Ascending aorta (tissue), 2 donors: ENCODE data around the gene HMBS. TPM values are rescaled to one million over a fixed set of nuclear protein-coding genes. Genes with fewer than 3 reads are reported as not detected.
A peak's percentile ranks its signal among the peaks of the same experiment; 100 is the strongest.

Source experiments
- DNase-seq, 2 donors: peaks; one replicate each; pipeline ENCODE4 v3.0.0-alpha.2; 2019; ENCODE audit warnings: low spot score in 2 of 2
- H3K27ac ChIP-seq, 2 donors: fragments of 200-600 bp; sonication (generic); one replicate each; pipeline ENCODE4 v1.5.1; 2016 to 2017; ENCODE audit warnings: mild to moderate bottlenecking in 1 of 2
- H3K27me3 ChIP-seq: fragments of 200-600 bp; sonication (generic); one replicate; pipeline ENCODE4 v1.5.1; 2017
- H3K36me3 ChIP-seq, 2 donors: fragments of 200-600 bp; sonication (generic); one replicate each; pipeline ENCODE4 v1.5.1; 2016
- H3K4me1 ChIP-seq, 2 donors: fragments of 200-600 bp; sonication (generic); one replicate each; pipeline ENCODE4 v1.5.1; 2016 to 2017; ENCODE audit warnings: mild to moderate bottlenecking in 1 of 2
- H3K4me3 ChIP-seq, 2 donors: fragments of 200-600 bp; sonication (generic); one replicate each; pipeline ENCODE4 v1.5.1; 2016 to 2017; ENCODE audit warnings: mild to moderate bottlenecking in 1 of 2
- H3K9me3 ChIP-seq, 2 donors: fragments of 200-600 bp; sonication (generic); one replicate each; pipeline ENCODE4 v1.5.1; 2016
- CTCF ChIP-seq, 3 experiments: fragments of 200-600 bp in 2 of 3; fragments of 450-650 bp in 1 of 3; sonication (generic) in 2 of 3; IDR thresholded peaks; one replicate each; pipeline ENCODE4 v1.5.1; 2016 to 2019; ENCODE audit warnings: antibody characterized with exemption in 3 of 3, mild to moderate bottlenecking in 1 of 3, moderate library complexity in 1 of 3
- intact Hi-C: fragments of 100-400 bp; cut with DNase I; formaldehyde crosslinking; loops from one replicate; pipeline ENCODE4 v1.15.1; 2023
- total RNA-seq: library from RNA; depleted of rRNA; stranded (reverse); fragments of >200 nt; gene quantifications from one replicate; pipeline ENCODE4 v1.1.0, GENCODE V29; 2016

The HMBS gene
- total RNA-seq, 1 donor from 2014 or later, result 82.8 TPM

GRCh38 chr11:119067371-119068222, 17.1 kb upstream of the HMBS start, which contains the start of gene VPS11:
VPS11 (plus strand) TSS chr11:119067818; CDS start chr11:119067824, 6 bp downstream.
- no peak for TF ChIP-seq CTCF (IDR thresholded peaks at IDR 0.05)
- peaks cover 21 to 23% of the 10 kb centered on the region in 2 donors for H3K36me3 ChIP-seq
- no peaks in the 10 kb centered on the region for H3K9me3 ChIP-seq
- H3K27ac ChIP-seq, result peak within 1 kb of the TSS; percentile 89 to 91
- intact Hi-C loops, result loop anchor here (1.0 to 5.0 kb wide), 4 partner anchors 10 to 69 kb away; partner anchors contain the start of genes CENATAC, HINFP, HMBS and HYOU1
- no peaks in the 10 kb centered on the region for H3K27me3 ChIP-seq
- peak within 1 kb of the TSS; percentile 82 to 97 for H3K4me3 ChIP-seq
- peak; percentile 89 to 99 for DNase-seq
- H3K4me1 ChIP-seq, result peaks cover 10 to 28% of the 10 kb centered on the region in 2 donors

DNA sequence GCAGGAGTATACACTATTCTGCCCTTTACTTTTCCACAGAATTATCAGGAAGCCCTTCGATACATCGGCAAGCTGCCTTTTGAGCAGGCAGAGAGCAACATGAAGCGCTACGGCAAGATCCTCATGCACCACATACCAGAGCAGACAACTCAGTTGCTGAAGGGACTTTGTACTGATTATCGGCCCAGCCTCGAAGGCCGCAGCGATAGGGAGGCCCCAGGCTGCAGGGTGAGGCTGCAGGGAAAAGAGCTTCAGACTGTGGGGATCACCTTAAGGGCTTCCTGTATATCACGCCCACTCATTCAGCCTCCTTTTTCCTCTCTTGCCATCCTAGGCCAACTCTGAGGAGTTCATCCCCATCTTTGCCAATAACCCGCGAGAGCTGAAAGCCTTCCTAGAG, 6.8 kb upstream of the HMBS start:
- H3K27me3 ChIP-seq, result no peaks in the 10 kb centered on the region
- no peaks in the 10 kb centered on the region for H3K4me1 ChIP-seq
- no peak for TF ChIP-seq CTCF (IDR thresholded peaks at IDR 0.05)
- H3K4me3 ChIP-seq, result no peak overlapping the region
- DNase-seq, result no peak
- no peaks in the 10 kb centered on the region for H3K9me3 ChIP-seq
- H3K36me3 ChIP-seq, result peaks cover 83 to 97% of the 10 kb centered on the region in 2 donors
- intact Hi-C loops, result no loop called here
- H3K27ac ChIP-seq, result no peak overlapping the region

GRCh38 chr11:119078675-119079420, 5.8 kb upstream of the HMBS start:
- Histone ChIP-seq H3K9me3 (no peaks in the 10 kb centered on the region), H3K36me3 (peaks cover 73 to 87% of the 10 kb centered on the region in 2 donors), H3K27me3 (no peaks in the 10 kb centered on the region), H3K4me3 (no peak overlapping the region), H3K4me1 (no peaks in the 10 kb centered on the region), H3K27ac (no peak overlapping the region)
- intact Hi-C loops, result no loop called here
- no peak for TF ChIP-seq CTCF (IDR thresholded peaks at IDR 0.05)
- DNase-seq, result no peak

GRCh38 chr11:119081682-119082260, 2.9 kb upstream of the HMBS start:
- peaks cover 3 to 11% of the 10 kb centered on the region in 2 donors for H3K4me1 ChIP-seq
- TF ChIP-seq CTCF (IDR thresholded peaks at IDR 0.05), result no peak
- H3K9me3 ChIP-seq, result no peaks in the 10 kb centered on the region
- intact Hi-C loops, result loop anchor here (10.0 kb wide), 1 partner anchor 507 kb away; the partner anchor contains the start of gene ARCN1
- peaks cover 47 to 59% of the 10 kb centered on the region in 2 donors for H3K36me3 ChIP-seq
- DNase-seq, result no peak
- no peak overlapping the region for H3K27ac ChIP-seq
- H3K4me3 ChIP-seq, result no peak overlapping the region
- H3K27me3 ChIP-seq, result no peaks in the 10 kb centered on the region

GRCh38 chr11:119085437-119085847, 761 bp downstream of the HMBS start:
- DNase-seq, result no peak
- no peak for TF ChIP-seq CTCF (IDR thresholded peaks at IDR 0.05)
- H3K9me3 ChIP-seq, result no peaks in the 10 kb centered on the region
- H3K27me3 ChIP-seq, result no peaks in the 10 kb centered on the region
- H3K36me3 ChIP-seq, result peaks cover 11 to 22% of the 10 kb centered on the region in 2 donors
- intact Hi-C loops, result loop anchor here (1.0 to 10.0 kb wide), 4 partner anchors 17 to 511 kb away; partner anchors contain the start of genes ARCN1, HINFP and HYOU1
- peak overlapping the region; percentile 85 to 90 for H3K27ac ChIP-seq
- H3K4me1 ChIP-seq, result peaks cover 3 to 11% of the 10 kb centered on the region in 2 donors
- peak overlapping the region; percentile 77 to 92 for H3K4me3 ChIP-seq
